GM18519 (cell line): Measurements from ENCODE around the gene FAM187B.
"Not testable (repeated sequence)": the region's sequence is repeated elsewhere in the genome, so short reads cannot be mapped to it uniquely, and the experiment has no call there.

Source experiments
- ATAC-seq: cut with Tn5 transposase; IDR thresholded peaks from one replicate; pipeline ENCODE4 v1.9.1; 2021; ENCODE audit warnings: mild to moderate bottlenecking, moderate library complexity; ENCODE audit not compliant: unreplicated experiment, low FRiP score

The FAM187B gene

GRCh38 chr19:35216016-35216832, 12.3 kb downstream of the FAM187B start:
- ATAC-seq = no peak

GRCh38 chr19:35214766-35215422, 13.6 kb downstream of the FAM187B start:
- ATAC-seq = no peak

- peak; percentile 43 for ATAC-seq
Observed at GRCh38 chr19:35213663-35214632, 14.6 kb downstream of the FAM187B start.

GRCh38 chr19:35212241-35212640, 16.3 kb downstream of the FAM187B start:
- no peak for ATAC-seq

- ATAC-seq = no peak
Observed at GRCh38 chr19:35211545-35212230, 16.9 kb downstream of the FAM187B start.

- no peak for ATAC-seq
Observed at GRCh38 chr19:35209646-35210045, 18.9 kb downstream of the FAM187B start.

DNA sequence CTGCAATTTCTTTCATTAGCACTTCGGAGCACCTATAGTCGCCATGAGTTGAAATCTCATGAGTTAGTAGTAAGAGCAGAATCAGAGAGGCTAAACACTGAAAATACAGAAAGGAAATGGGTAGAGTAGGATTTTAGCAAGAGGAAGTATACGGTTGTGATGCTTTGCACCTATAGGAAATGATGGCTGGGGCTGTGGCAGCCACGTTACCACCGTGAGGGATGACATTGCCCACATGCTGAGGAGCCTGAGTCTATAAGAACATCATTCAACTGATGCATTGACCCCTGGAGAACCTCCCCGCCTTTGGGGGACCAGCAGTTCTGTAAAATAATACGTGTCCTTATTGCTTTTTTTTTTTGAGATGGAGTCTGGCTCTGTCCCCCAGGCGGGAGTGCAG, 20.4 kb downstream of the FAM187B start:
- ATAC-seq = no peak

- no peak for ATAC-seq
Observed at GRCh38 chr19:35207391-35207871, 21.1 kb downstream of the FAM187B start.

DNA sequence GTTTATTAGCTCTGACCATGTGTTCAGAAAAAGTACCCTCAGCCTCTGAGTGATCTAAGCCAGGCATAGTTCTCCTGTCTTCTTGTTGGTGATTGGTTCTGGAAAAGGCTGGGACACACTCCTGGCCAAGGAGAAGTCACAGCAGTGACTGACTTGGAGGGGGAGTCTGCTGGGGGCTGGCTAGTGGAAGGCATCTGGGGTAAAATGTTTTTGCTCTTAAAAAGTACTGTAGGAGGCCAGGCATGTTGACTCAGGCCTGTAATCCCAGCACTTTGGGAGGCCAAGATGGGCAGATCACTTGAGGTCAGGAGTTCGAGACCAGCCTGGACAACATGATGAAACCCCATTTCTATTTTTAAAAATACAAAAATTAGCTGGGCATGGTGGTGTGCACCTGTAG, 21.7 kb downstream of the FAM187B start:
- ATAC-seq = no peak

GRCh38 chr19:35206379-35206778, 22.2 kb downstream of the FAM187B start:
- ATAC-seq = no peak

- ATAC-seq = no peak
Observed at GRCh38 chr19:35205733-35206323, 22.7 kb downstream of the FAM187B start.

- no peak for ATAC-seq
Observed at GRCh38 chr19:35204799-35205732, 23.5 kb downstream of the FAM187B start.

DNA sequence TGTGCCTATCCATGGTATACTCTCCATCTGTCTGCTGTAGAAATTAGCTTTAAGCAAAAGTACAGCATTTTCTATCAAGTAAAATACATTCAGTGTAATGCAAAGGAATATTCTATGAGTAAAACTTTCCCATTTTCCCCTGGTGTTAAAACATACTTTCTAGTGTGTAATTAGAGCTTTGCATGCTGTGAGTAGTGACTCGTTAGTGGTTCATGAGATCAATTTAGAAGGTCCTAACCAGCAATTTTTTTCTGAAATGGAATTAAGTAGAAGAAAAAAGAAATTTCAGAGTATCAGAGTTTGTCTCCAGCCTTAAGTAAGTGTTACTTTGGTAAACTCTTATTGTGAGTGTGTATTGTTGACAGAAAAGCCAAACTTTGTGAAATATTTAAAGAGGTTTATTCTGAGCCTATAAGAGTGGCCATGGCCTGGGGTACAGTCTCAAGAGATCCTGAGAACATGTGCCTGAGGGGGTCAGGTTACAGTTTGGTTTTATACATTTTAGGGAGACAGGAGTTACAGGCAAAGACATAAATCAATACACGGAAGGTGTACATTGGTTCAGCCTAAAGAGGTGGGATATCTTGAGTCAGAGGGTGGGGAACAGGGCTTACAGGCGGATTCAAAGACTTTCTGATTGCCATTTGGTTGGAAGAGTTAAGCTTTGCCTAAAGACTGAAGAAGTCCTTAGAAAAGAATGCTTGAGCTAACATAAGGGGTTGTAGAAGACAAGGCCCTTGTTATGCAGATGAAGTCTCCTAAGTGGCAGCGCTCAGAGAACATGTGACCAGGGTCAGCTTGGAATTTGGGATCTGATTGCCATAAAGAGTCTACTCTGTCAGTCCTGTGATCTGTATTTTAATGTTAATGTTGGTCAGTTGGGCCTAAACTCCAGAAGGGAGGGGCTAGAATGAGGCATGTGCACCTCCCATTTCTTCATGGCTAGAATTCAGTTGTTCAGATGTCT, 25.5 kb downstream of the FAM187B start:
- ATAC-seq = no peak

DNA sequence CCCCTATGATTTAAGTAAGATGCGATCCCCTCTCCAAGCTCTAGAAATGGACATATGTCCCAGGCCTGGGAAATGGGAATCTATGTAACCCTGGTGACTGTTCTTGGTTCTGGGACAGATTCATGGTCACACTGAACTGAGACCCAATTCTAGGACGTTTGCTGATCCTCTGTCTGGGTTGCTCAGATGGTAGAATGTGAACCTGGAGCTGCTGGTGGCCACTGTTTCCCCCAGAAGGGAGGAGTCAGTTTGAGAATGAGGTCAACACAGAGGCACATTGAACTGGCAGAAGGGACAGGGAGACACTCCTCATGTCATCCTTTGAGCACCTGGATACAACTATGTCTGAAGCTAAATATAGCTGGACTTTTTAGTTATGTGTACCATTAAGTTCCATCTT, 29.1 kb downstream of the FAM187B start:
- ATAC-seq = no peak

DNA sequence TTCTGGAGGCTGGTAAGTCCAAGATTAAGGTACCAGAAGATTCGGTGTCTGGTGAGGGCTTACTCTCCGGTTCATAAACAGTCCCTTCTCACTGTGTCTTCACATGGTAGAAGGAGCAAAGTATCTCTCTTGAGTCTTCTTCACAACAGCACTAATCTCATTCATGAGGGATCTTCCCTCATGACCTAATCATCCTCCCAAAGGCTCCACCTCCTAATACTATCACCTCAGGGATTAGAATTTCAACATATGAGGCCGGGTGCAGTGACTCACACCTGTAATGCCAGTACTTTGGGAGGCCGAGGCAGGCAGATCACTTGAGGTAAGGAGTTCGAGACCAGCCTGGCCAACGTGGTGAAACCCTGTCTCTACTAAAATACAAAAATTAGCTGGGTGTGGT, 31.7 kb downstream of the FAM187B start:
- ATAC-seq = not testable (repeated sequence)

DNA sequence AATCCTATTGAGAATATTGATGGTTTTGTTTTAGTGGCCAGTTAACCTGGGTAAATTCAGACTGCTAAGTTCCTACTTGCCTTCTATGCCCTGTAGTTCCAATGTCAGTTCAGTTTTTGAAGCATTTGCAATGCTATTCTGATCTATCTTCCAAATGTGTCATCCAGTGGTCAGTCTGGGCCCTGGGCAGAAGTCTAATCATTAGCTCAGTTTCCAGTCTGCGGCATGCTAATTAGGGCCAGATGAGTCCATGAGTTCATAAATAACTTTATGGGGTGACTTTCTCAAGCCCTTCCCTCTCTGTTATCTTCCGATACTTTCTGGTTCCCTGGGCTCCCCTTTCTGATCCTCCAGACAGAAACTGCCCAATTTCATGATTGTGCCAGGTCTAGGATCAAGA, 32.7 kb downstream of the FAM187B start:
- ATAC-seq = no peak
